Measurements from ENCODE around the gene DDIT4. TPM values are rescaled to one million over a fixed set of nuclear protein-coding genes. Genes with fewer than 3 reads are reported as not detected.

DDIT4 gene
- total and polyA plus RNA-seq, 9 of the 15 experiments (the other 6 are each of a cell fraction or from before 2014, with no cell fraction given) = 8.2 to 675 (median 159) TPM

DNA sequence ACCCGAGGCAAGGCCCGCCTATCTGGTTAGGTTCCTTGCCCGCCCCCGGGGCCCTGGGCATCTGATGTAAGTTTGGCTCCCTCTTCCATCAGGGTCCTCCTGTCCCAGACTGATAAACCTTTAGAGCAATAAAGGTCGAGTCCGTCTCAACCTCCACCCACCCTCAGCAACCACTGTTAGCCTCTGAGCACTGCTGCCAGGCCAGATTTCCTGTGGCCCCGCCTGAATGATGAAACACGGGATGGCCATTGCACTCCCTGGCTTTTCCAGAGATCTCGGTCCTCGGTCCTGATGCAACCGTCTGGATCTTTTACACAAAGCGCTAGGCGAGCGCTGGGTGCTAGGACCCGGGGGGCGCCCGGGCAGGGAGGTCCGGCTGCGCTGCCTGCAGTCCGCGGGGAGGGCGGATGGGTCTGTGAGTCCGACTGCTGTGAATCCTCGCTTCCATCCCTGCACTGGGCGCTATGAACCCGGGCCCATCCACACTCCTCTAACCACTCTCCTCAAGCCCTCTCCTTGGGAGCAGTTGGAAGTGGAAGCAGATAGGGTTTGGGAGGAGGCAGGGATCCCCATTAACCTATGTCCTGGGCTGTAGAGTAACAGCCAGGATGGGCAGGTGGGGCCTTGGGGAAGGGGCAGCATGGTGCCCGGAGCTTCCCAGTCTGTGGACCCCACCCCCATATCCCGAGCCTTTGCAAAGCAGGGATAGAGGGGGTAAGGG, 875 bp upstream of the DDIT4 start (continued):
- TF ChIP-seq KLF16 (IDR thresholded peaks at IDR 0.05) (peak; percentile 94), ZNF274 (IDR thresholded peaks at IDR 0.05; ENCODE audit: borderline replicate concordance, low read depth, low read length) (no peak), ZNF586 (CRISPR knock-in tag; conservative IDR thresholded peaks at IDR 0.05) (no peak), NCOA2 (IDR thresholded peaks at IDR 0.05; ENCODE audit: partially characterized antibody in 2 of 2) (no peak), HMBOX1 (IDR thresholded peaks at IDR 0.05) (peak; percentile 70), MCM3 (IDR thresholded peaks at IDR 0.05) (no peak), SMARCC2 (IDR thresholded peaks at IDR 0.05; ENCODE audit: low read depth) (peak; percentile 62; the same call in 1 of the 2 replicates), ZBTB1 (CRISPR knock-in tag; IDR thresholded peaks at IDR 0.05; ENCODE audit: borderline replicate concordance, low read depth) (peak; percentile 81; the same call in 1 of the 2 replicates), NFE2L1 (tag; IDR thresholded peaks at IDR 0.05; ENCODE audit: borderline replicate concordance, low read depth) (no peak), PHTF2 (CRISPR knock-in tag; IDR thresholded peaks at IDR 0.05) (no peak; the same call in 1 of the 2 replicates), TGIF2 (CRISPR knock-in tag; IDR thresholded peaks at IDR 0.05) (no peak), POU5F1 (IDR thresholded peaks at IDR 0.05; ENCODE audit: borderline replicate concordance, low read depth, low read length, partially characterized antibody) (no peak), JUND (IDR thresholded peaks at IDR 0.05; ENCODE audit: borderline replicate concordance, low read depth, low read length) (peak; percentile 93), JUND (tag; IDR thresholded peaks at IDR 0.05; ENCODE audit: borderline replicate concordance, low read depth, low read length) (no peak), HINFP (tag; conservative IDR thresholded peaks at IDR 0.05; ENCODE audit: low read depth) (peak; percentile 91), SMC3 (conservative IDR thresholded peaks at IDR 0.05; ENCODE audit: insufficient read depth, low read depth, low read length) (no peak), NKRF (IDR thresholded peaks at IDR 0.05; ENCODE audit: borderline replicate concordance) (peak; percentile 12), ARHGAP35 (IDR thresholded peaks at IDR 0.05; ENCODE audit: partially characterized antibody) (no peak), PTTG1 (tag; IDR thresholded peaks at IDR 0.05; ENCODE audit: low read depth) (no peak), ZNF445 (CRISPR knock-in tag; IDR thresholded peaks at IDR 0.05; ENCODE audit: low read depth) (no peak), ZNF77 (CRISPR knock-in tag; IDR thresholded peaks at IDR 0.05) (no peak), ATF4 (CRISPR knock-in tag; IDR thresholded peaks at IDR 0.05) (peak; percentile 100), ZNF57 (CRISPR knock-in tag; IDR thresholded peaks at IDR 0.05) (no peak; the same call in 1 of the 2 replicates)
